ENCODE measurements around the gene LPP.

- TF ChIP-seq POLR2A (IDR thresholded peaks at IDR 0.05; ENCODE audit: low read depth, low read length) (no peak), POLR2AphosphoS5 (IDR thresholded peaks at IDR 0.05; ENCODE audit: low read depth, low read length) (no peak), TAF1 (IDR thresholded peaks at IDR 0.05; ENCODE audit: low read depth, low read length) (no peak)
Measured at GRCh38 chr3:188240189-188240981, 86.4 kb downstream of the LPP start.

Measured in GM12891 (cell line).